GM21737 (cell line): Measurements from ENCODE around the gene NAV2.

Source experiments
- ATAC-seq: cut with Tn5 transposase; IDR thresholded peaks from one replicate; pipeline ENCODE4 v1.9.1; 2021; ENCODE audit warnings: mild to moderate bottlenecking, moderate library complexity; ENCODE audit not compliant: unreplicated experiment

NAV2 gene, protein sequence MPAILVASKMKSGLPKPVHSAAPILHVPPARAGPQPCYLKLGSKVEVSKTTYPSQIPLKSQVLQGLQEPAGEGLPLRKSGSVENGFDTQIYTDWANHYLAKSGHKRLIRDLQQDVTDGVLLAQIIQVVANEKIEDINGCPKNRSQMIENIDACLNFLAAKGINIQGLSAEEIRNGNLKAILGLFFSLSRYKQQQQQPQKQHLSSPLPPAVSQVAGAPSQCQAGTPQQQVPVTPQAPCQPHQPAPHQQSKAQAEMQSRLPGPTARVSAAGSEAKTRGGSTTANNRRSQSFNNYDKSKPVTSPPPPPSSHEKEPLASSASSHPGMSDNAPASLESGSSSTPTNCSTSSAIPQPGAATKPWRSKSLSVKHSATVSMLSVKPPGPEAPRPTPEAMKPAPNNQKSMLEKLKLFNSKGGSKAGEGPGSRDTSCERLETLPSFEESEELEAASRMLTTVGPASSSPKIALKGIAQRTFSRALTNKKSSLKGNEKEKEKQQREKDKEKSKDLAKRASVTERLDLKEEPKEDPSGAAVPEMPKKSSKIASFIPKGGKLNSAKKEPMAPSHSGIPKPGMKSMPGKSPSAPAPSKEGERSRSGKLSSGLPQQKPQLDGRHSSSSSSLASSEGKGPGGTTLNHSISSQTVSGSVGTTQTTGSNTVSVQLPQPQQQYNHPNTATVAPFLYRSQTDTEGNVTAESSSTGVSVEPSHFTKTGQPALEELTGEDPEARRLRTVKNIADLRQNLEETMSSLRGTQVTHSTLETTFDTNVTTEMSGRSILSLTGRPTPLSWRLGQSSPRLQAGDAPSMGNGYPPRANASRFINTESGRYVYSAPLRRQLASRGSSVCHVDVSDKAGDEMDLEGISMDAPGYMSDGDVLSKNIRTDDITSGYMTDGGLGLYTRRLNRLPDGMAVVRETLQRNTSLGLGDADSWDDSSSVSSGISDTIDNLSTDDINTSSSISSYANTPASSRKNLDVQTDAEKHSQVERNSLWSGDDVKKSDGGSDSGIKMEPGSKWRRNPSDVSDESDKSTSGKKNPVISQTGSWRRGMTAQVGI (N-terminal part only)

DNA sequence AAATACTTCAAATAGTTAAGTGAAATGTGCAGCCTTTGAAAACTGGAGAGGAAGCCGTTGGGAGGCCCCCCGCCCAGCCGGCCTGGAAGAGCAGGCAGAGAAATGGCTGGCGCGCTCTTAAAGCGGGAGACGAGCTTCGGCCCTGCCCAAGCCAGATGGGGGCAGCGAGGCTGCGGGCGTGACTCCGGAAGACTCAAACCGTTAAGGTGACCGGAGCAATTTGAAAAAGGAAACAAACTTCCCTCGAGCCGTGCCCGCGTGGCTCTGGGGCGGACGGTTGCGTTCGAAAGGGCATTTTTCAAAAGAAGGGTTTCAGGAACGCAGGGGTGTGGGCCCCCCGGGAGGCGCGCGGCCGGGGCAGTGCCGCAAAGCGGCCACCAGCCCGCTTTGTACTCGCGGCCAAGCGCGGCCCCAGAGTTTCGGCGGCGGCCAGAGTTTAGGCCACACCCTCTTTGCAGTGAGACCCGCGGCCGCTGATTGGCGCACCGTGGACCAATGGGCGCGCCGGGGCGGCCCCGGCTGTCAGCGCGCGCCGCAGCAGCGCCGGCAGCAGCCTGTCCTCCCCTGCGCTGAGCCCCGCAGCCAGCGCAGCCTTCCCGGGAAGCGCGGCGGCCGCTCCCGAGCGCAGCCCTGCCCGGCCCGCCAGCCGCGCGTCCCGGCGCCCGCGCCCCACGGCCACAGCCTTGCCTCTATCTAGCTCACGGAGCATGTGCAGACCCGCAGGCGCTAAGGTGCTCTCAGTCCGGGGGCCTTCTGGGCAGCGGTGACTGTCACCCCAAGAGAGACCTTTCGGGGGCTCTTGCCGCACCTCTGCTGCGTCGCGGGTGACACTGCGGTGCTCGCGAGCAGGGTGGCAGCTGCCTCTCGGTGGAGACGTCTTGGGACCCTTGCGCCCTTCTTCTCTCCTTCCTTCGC is at the start of gene NAV2:
Gene NAV2, plus strand, starts transcription at position 557 of the 915 bp plus-strand sequence. CDS start 859 bp downstream, outside the sequence.
- peak; percentile 99 for ATAC-seq

DNA sequence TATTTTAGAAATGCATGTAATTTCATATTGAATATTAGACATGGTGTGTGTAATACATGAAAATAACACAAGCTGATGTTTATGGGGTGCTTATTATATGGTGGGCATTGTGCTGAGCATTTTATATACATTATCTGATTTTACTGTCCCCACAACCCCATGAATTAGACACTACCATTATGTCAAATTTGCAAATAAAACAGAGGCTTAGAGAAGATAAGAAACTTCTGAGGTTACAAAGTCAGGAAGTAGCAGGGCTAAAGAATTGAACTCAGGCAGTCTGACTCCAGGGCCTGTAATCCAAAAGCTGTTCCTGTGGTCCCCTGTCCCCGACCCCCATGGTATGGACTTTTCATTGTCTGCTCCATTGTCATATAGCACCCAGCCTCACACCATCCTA is 49.4 kb upstream of the NAV2 start:
- no peak for ATAC-seq

DNA sequence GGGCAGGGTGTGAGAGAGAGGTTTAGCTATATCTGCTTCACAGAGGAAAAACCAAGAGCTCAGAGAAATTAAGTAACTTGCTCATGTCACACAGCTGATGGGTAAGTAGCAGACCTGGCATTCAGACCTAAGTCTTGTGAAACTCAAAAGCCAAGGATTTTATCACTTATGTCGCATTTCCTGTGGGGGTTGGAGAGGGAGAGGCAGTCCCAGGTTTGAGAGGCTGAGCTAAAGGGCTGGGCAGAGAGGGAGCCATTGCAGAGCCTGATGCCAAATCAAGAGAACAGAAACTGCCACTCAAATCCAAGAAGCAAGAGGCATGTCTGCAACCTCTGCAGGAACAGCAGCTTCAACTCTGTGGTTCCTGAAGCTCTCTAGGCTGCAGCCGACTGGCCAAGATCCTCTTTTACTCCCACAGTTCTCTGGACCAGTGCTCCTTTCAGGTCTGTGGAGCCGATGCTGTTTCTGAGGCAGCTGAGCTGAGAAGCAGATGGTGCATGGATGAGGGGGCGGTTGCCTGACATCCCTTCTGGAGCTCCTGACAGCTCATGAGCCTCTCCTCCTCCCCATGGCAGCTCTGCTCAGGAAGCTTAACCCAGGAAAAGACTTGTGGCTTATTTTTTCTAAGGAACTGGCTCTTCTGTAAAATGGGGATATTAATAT is 47.6 kb upstream of the NAV2 start:
- ATAC-seq = no peak

DNA sequence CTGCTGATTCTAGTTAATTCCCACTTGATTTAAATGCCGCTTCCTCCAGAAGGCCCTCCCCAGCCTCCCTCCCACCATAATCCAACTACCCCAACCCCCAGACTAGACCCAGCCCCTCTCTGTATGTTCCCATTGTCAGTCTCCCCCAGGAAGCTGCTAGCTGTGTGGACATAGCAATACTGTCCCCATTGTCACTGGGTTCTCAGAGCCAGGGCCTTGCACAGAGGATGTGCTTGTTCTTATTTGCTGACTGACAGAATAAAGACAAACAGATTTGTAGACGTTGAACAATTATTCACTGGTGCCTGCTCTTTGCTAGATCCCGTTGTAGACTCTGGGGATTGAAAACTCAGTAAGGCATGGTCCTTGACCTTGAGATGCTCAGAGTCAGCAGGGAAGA is 45.7 kb upstream of the NAV2 start:
- ATAC-seq = no peak

DNA sequence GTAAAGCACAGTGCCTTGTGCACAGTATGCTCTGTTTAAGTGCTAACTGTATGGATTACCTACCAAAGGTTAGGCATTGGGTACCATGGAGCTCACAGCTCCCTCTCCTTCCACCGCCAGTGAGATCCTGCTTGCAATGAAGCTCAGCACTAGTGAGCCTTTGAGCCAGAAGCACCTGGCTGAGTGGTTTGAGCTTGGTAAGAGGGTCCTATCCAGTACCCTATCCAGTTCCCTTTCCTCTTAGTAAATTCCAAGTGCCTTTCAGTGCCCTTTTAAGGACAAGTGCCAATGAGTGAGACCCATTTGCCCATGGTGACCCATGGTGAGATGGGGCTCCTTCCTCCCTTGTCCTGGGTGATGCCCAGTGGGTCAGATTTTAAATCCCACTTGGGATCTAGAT is 43.1 kb upstream of the NAV2 start:
- ATAC-seq = no peak

DNA sequence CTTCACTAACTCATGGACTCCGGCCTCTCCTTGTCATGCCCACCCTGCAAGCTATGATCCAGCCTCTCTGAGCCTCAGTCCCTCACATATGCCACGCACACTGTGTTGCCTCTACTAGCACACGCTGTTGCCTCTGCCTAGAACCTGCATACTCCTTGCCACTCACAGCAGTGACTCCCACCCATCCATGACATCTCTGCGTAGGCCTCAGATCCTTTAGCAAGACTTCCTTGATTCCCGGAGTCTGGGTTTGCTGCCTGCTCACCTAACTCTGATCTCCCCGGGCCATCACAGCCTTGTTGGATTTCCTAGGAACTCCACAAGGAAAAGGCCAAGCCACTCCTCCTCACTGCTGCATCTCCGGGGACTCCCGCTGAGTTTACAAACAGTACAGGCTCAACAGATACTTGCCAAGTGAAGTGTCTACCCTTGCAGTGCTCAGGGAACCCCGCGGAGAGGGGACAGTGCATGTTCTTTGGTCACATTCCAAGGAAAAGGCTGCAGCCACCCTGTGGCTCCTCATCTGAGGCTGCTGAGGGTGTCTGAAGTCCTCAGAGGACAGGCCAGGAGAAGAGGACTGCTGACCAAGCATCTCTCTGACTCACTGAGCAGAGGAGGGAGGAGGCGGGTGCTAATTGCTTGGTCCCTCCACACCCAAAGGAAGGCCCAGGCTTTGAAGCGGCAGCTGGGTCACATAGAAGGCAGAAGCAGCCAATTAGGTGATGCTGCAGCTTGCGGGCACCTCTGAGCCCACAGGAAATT is 42.4 kb upstream of the NAV2 start:
- no peak for ATAC-seq

DNA sequence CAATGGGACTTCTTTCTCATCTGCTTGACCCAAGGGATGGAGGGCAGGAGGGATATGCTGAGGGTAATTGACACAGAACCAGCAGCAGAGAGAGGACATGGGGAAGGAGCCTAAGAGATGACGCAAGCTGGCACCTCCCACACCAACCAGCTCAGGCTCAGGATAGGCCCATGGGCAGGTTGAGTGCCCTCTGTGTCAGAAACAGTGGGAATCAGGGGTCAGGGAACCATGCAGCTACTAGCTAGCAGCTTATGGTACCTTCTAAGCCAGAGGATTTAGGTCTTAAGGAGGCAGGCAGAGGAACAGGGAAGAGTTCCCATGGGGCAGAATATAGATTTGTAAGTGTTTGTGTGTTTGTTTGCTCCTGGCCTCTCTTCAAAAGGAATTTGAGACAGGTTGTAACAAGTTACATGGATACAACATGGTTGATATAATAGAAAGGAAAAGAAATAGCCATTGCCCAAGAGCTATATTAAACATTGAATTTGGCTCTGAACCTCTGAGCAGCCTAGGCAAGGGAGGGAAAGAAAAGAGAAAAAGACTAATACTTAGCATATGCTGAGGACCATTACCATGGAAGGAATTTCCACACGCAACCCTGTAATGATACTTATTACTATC is 39.9 kb upstream of the NAV2 start:
- ATAC-seq = no peak

DNA sequence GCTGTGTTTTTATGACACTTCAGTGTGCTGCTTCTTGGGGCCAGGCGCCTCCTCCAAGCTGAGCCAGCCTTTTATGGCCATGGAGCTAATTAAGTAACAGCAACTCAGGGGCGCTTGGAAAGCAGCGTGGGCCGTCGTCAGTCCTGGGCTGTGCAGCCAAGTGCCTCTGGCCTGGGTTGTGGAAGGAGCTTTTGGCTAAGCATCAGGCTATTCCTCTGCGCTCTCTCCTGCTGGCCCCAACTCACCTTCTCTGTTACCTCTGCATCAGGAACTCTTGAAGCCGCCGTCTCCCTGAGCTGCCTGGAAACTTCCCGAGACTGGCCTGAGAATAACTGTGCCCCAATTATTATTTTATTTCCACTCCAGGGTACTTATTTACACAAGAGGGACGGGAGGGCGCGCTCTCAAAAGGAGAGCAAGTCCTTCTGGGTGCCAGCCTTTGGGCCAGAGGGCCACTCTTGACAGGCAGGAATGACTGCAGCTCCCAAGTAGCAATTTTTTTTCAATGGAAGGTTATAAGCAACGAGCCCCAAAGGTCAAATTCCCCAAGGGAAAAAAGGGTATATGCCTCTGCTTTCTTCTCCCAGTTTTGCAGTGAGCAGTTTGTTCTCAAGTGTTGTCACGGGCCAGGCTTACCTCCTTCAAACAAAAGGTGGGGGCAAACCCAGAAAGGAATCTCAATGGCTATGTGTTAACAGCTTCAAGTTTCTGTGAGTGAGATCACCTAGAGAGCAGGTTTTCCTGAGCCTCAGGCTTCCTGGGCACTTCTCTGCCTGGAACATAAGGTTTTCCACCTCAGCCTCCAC is 38.5 kb upstream of the NAV2 start:
- no peak for ATAC-seq

DNA sequence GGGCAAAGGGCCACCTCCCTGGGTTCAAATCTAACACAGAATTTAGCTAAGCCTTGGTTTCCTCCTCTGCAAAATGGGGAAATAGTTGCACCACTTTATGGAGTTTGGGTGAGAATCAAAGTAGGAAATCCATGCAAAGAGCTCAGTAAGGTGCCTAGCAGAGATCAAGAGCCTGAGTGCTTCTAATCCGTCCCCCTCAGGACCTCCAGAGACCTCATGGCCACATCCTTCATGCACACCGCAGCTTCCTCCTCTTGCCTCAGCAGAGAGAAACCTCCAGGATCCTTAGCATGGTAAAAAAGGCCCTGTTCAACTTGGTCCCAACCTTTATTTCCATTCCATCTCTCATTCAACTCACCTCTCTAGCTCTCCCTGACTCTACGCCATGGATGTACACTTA is 37.8 kb upstream of the NAV2 start:
- ATAC-seq = no peak

DNA sequence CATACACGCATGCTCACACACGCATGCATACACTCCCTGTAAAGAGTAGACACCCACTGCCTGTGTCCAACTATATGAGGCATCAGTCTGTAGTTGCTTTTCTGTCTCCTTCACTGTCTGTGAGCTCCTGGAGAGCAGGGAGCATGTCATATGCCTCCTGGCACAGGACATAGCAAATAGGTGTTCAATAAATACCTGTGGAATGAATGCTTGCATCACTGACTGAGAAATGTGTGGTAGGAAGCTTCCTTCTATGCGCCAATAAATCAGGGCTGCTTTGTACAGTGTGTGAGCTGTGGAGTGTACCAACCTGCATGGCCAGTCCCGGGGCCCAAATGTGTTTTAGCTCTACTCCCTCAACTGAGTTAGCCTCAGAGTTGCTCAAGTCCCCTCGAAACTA is 37.2 kb upstream of the NAV2 start:
- ATAC-seq = no peak

DNA sequence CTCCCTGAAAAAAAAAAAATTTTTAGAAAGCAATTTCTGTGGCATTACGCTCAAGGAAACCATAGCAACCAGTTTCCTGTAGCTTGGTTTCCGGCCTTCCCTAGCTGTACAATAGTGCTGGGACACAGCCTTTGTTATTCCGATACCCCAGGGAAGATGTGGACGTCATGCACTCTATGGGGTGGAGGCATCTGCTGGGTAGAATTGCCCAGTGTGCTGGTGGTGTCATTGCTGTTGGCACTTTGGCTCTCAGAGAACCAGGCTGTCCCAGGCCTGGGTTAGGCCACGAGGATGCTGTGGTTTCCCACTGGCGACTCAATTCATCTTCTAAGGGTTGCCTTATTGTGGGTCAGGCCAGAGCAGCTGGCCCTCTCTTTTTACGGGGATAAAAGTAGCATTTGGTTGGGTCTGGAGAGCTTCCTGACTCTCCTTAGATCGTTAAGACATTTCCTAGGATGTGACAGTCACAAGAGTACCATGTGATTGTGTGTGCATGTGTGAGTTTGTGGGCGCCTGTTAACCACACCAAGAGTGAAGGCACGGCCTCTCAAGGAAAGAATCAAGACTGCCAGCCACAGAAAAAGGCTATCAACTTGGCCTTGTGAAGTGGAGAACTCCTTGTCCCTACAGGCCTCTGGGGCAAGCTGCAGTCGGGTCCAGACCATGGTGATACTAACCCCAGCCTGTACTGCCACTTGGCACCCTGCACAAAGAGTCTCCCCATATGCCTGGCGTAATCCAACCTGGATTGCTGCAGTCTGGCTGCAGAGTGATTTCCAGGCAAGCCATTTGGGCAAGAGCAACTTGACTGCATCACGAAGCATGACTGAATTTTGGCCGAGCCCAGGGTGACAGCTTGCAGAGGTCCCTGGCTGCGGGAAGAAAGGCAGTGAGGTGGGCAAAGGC is 35.9 kb upstream of the NAV2 start:
- ATAC-seq = no peak

DNA sequence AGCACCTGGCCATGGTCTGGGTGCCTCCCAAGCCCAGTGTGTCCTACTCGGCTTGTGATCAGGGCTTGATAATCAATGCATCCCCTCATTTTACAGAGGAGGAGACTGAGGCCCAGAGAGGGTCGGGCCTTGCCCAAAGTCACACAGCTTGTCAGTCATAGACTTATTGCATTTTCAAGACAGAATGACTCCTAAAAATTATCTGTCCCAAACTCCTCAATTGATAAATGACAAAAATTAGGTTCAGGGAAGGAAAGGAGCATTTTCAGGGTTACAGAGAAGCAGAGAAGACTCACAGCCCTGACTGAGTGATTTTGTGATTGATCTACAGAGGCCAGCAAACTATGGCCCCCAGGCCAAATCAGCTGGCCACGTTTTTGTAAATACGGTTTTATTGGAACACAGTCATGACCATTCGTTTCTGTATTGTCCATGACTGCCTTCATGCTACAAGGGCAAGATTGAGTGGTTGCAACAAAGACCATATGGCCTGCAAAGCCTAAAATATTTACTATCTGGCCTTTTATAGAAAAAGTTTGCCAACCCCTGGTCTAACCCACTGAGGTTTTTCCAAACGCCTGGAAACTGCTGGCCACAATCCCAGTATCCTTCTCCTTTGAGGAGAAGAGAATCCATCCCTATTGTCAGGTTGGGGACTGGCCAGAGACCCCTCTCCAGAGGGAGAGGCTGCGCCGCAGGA is 35.1 kb upstream of the NAV2 start:
- ATAC-seq = no peak

DNA sequence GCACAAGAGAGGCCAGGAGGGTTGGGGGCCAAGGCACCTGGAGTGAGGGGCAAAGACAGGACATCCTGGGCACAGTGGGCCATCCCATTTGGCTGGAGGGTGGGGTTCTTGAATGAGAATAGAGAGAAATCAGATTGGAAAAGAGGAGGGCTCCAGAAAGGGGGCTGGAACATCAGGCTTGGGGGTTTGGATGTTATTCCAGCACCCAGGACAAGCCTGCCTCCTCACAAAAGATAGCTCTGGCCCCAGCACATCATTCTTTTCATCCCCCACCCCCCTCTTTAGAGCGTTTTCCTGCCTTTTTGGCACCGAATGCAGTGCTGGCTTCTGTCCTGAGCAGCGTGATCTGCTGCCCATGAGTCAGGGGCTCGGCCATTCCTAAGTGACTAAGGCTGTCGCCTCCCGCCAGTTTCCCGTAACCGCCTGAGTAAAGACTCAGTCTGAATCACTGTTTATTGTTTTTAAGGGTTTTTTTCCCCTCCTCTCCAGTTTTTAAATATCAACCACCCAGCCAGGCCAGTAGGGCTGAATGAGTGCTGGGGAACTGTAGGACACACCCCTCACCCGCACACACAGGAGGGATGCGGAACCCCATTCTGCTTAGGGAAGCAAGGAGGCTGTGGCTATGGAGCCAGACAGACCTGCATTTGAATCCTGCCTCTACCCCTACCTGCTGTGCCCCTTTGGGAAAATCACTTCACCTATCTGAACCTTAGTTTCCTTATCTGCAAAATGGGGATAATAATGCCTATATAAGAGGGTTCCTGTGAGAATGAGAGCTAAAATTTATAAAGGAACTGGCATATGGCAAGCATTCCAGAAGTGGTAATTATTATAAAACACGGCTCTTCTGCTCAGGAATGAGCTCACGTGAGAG is 32.4 kb upstream of the NAV2 start:
- ATAC-seq = no peak

DNA sequence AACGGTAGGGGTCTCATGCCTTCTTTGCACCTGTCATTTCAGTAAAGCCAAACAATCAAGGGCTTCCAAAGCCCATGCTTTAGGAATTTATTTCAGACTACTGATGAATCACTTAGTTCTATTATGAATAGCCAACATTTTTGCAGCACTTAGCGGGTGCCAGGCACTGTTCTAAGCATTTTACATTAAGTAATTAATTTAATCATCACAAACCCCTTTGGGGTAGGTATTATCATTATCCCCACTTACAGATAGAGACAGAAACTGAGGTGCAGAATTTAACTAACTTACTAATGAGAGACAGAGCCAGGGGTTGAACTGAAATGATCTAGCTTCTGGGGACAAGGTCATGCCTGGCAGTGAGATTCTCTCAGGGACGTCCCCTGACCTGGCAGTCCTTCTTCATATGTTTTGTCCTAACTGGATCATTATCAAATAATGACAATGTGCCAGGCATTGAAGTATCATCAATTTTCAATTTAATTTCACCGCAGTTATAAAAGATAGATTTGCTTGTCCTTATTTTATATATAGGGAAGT is 31.7 kb upstream of the NAV2 start:
- no peak for ATAC-seq

DNA sequence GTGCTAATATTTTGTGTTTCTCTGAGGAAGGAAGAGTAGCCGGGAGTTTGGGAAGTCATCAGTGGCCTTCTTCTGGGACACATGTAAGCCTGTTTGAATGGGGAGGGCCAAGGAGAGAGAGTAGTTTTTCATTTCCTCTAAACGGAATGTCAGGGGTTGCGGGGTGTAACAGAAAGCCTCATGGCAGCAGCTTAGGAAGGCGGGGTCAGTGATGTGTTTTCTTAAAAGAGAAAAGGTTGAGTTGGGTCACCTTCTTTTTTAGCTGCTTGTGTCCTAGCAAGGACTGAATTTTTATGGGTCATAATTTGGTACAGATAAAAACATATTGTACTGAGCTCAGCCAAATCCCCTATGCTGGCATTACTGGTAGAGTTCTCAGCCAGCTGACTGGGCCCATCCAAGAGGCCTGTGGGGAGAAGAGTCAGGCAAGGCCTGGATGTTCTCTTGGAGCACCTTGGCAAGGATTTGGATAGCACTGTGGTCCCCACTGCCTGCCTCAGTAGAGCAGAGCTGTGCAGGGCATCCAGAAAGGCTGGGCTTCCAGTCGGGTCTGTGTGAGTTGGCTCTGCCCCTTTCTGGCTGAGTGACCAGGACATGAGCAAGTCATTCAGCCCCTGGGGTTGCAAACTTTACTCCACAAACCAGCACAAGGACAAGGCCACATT is 29.4 kb upstream of the NAV2 start:
- ATAC-seq = no peak
